Ishikawa (cell line): ENCODE results near the gene HEXIM2.

ENCODE experiments used
- CEBPB ChIP-seq: IDR thresholded peaks from 2 replicates; pipeline ENCODE4 v1.6.1; 2012
- CREB1 ChIP-seq: IDR thresholded peaks from 2 replicates; pipeline ENCODE4 v1.6.1; 2012; ENCODE audit warnings: low read depth
- EGR1 ChIP-seq: IDR thresholded peaks from 2 replicates; pipeline ENCODE4 v1.6.1; 2012
- EP300 ChIP-seq: IDR thresholded peaks from 2 replicates; pipeline ENCODE4 v1.6.1; 2012; ENCODE audit warnings: borderline replicate concordance
- FOXM1 ChIP-seq: IDR thresholded peaks from 2 replicates; pipeline ENCODE4 v1.6.1; 2012; ENCODE audit warnings: low read depth, borderline replicate concordance
- MAX ChIP-seq: IDR thresholded peaks from 2 replicates; pipeline ENCODE4 v1.6.1; 2012
- NFIC ChIP-seq: IDR thresholded peaks from 2 replicates; pipeline ENCODE4 v1.6.1; 2012
- RAD21 ChIP-seq: IDR thresholded peaks from 2 replicates; pipeline ENCODE4 v1.6.1; 2012; ENCODE audit warnings: low read depth
- REST ChIP-seq: IDR thresholded peaks from 2 replicates; pipeline ENCODE4 v1.6.1; 2012; ENCODE audit warnings: low read depth, mild to moderate bottlenecking
- TAF1 ChIP-seq: IDR thresholded peaks from 2 replicates; pipeline ENCODE4 v1.6.1; 2012; ENCODE audit warnings: low read depth, mild to moderate bottlenecking
- TCF12 ChIP-seq: IDR thresholded peaks from 2 replicates; pipeline ENCODE4 v1.6.1; 2012; ENCODE audit warnings: low read depth
- TEAD4 ChIP-seq: IDR thresholded peaks from 2 replicates; pipeline ENCODE4 v1.6.1; 2012
- USF1 ChIP-seq: IDR thresholded peaks from 2 replicates; pipeline ENCODE4 v1.6.1; 2012
- YY1 ChIP-seq: IDR thresholded peaks from 2 replicates; pipeline ENCODE4 v1.6.1; 2012; ENCODE audit warnings: low read depth
- ZBTB7A ChIP-seq: IDR thresholded peaks from 2 replicates; pipeline ENCODE4 v1.6.1; 2012; ENCODE audit warnings: low read depth

Gene HEXIM2

GRCh38 chr17:45115015-45115625 lies 46.6 kb upstream of the HEXIM2 start:
- TF ChIP-seq TEAD4 (no peak), CEBPB (no peak), NFIC (no peak), YY1 (no peak), RAD21 (no peak), EGR1 (no peak), FOXM1 (no peak)

GRCh38 chr17:45115871-45116270 lies 45.8 kb upstream of the HEXIM2 start:
- TF ChIP-seq FOXM1 = no peak
- no peak for TF ChIP-seq EP300
- no peak for TF ChIP-seq NFIC
- TF ChIP-seq ZBTB7A = no peak
- TF ChIP-seq CEBPB = no peak
- TF ChIP-seq CREB1 = no peak
- TF ChIP-seq MAX = no peak
- no peak for TF ChIP-seq REST
- TF ChIP-seq TEAD4 = no peak
- TF ChIP-seq YY1 = no peak
- no peak for TF ChIP-seq TAF1
- no peak for TF ChIP-seq USF1
- no peak for TF ChIP-seq TCF12

GRCh38 chr17:45116434-45117016 lies 45.1 kb upstream of the HEXIM2 start:
- TF ChIP-seq TAF1 (no peak), TCF12 (no peak), NFIC (no peak), FOXM1 (no peak), CREB1 (no peak), RAD21 (no peak), USF1 (no peak), ZBTB7A (no peak), EP300 (no peak), YY1 (no peak), MAX (no peak), TEAD4 (no peak), CEBPB (no peak)

GRCh38 chr17:45117334-45117733 lies 44.3 kb upstream of the HEXIM2 start:
- no peak for TF ChIP-seq EGR1
- no peak for TF ChIP-seq REST
- TF ChIP-seq NFIC = no peak
- TF ChIP-seq TEAD4 = no peak
- TF ChIP-seq TCF12 = no peak
- TF ChIP-seq CREB1 = no peak
- no peak for TF ChIP-seq RAD21

- TF ChIP-seq MAX (no peak), EP300 (no peak), RAD21 (no peak), TAF1 (no peak), REST (no peak), NFIC (no peak), ZBTB7A (no peak), FOXM1 (no peak), CEBPB (no peak), TEAD4 (no peak), EGR1 (no peak), YY1 (no peak), CREB1 (no peak), USF1 (no peak), TCF12 (no peak)
Measured at GRCh38 chr17:45117848-45118646, 43.6 kb upstream of the HEXIM2 start.
